NK-92 (cell line): ENCODE results near the gene COL24A1.
"Not testable (repeated sequence)": the region's sequence is repeated elsewhere in the genome, so short reads cannot be mapped to it uniquely, and the experiment has no call there.

ENCODE experiments used
- DNase-seq: peaks from one replicate; lab custom pipeline; 2025; ENCODE audit not compliant: unreplicated experiment; lab: John Stamatoyannopoulos, UW

COL24A1 gene

GRCh38 chr1:85822696-85823095, 333.9 kb downstream of the COL24A1 start:
- no peak for DNase-seq

GRCh38 chr1:85818371-85818770, 338.2 kb downstream of the COL24A1 start:
- DNase-seq = no peak

DNA sequence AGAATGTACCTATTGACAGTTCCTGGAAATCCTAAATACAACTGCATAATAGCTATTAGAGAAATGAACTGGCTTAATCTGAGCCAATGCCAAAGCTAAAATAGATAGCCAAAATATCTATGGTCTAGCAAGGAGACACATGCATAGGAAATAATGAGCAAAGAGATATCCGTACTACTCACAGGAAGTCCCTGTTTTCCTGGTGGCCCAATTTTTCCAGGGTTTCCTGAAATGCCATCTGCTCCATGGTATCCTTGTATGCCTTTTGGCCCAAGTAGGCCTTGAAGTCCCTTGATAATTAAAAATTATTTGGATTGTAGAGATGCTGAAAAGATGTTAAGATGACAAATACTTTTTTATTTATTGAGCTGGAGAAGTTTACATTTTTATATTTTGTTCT, 340.0 kb downstream of the COL24A1 start:
- DNase-seq = no peak

DNA sequence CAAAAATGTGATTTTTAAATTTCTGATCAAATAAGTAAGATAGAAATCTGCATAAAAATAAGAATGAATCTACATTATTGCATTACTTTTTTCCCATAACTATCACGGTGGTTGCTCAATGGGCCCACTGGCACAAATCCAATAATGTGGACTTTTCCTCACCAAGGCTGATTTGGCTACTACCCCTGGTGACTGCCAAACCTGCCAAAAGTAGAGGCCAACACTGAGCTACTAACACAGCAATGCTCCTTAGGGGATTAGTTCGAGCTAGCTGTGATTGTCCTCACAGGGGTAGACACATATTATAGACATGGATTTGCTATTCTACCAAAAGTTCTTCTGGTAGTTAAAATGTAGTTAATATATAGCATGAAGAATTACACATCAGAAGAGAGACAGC, 340.7 kb downstream of the COL24A1 start:
- no peak for DNase-seq

- no peak for DNase-seq
Observed at GRCh38 chr1:85806236-85806965, 350.2 kb downstream of the COL24A1 start.

GRCh38 chr1:85801520-85801919, 355.1 kb downstream of the COL24A1 start:
- DNase-seq = no peak

DNA sequence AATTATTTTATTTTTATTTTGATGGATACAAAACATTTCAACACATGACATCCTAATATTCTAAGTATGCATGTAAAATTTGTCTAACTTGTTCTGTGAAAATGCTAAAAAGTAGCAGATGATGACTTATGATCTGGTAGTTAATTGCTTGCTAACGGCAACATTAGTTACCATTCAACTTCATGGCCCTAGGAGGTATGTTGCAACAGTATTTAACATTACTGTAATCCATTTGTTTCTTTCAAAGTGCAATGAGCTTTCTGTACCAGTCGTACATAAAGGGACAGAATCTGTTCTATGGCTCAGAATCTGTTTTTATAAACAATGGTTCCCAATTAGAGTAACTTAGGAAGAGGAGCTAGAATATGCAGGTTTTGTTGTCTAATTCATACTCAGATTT, 356.8 kb downstream of the COL24A1 start:
- DNase-seq = no peak

GRCh38 chr1:85798419-85798818, 358.2 kb downstream of the COL24A1 start:
- no peak for DNase-seq

DNA sequence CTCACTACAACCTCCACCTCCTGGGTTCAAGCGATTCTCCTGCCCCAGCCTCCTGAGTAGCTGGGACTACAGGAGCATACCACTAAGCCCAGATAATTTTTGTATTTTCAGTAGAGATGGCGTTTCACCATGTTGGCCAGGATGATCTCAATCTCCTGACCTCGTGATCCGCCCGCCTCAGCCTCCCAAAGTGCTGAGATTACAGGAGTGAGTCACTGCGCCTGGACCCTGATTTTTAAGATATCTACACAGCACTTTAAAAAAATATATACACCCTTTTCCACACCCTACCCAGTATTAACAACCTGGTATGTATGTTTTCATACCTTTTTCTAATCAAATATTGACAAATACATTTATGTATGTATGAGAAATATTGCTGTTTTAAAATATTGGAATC, 379.6 kb downstream of the COL24A1 start:
- DNase-seq = not testable (repeated sequence)

- DNase-seq = no peak
Observed at GRCh38 chr1:85762804-85763203, 393.8 kb downstream of the COL24A1 start.

GRCh38 chr1:85756864-85757263, 399.7 kb downstream of the COL24A1 start:
- DNase-seq = no peak

- DNase-seq = no peak
Observed at GRCh38 chr1:85748120-85748519, 408.5 kb downstream of the COL24A1 start.

GRCh38 chr1:85746777-85747176, 409.8 kb downstream of the COL24A1 start:
- no peak for DNase-seq

DNA sequence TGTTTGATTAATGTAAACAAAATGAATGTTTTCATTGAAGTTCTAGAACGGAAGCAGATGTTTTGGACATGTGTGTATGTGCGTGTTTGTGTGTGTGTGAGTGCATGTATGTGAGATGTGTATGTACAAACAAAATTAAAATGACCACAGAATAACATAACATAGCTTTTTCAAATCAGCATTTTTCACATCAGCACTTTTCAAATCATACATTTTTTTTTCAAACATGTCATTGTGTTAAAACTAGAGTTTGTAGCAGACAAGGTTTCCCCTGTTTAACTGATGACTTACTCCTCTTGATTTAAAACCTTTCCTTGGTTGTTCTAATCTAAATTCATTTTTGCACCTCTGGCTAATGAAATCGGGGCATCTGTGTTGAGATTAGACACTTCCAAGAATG, 412.8 kb downstream of the COL24A1 start:
- no peak for DNase-seq

DNA sequence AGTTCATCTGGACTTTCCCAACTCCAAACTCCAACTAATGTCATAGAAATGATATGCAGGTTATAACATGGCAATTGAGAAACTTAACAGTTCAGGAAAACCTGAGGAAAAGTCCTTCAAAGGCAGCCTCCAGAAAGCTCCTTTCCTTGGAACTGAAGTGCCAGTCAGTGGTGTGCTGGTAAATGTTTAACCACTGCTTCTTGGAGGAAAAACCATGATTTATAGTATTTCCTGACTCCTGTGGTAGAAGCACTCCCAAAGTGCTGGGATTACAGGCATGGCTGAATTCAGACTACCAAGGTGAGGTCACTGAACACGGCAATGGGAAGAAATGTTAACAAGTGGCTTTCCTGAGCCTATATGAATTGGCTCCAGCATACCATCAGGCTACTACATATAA, 421.6 kb downstream of the COL24A1 start:
- no peak for DNase-seq

DNA sequence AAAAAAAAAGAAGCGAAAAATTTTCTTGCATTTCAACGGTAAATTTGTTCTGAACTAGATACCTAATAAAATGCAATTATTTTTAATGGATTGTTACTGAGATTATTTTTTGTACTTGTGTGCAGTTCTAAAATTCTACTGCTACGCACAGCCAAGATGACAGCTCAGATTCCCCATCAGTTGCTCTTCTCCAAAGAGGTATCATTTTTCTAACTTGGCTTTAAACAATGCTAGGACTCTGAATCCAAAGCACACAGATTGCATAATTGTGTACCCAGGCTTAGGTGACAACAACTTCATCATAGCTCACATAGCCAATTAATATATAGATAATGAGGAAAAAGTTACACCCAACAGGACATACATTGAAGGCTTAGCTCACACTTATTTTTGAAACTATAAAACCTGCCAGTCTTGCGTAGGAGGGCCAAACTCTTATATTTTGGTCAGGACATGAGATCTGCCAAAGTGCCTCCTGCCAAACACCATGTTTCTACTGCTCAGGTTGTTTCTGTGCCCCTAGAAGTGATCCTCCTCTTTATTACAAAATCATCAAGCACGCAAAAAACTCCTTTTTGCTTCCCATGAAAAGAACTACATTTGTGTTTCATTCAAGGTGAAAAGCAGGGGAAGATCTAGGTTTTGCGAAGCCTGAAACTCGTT, 437.8 kb downstream of the COL24A1 start:
- no peak for DNase-seq

DNA sequence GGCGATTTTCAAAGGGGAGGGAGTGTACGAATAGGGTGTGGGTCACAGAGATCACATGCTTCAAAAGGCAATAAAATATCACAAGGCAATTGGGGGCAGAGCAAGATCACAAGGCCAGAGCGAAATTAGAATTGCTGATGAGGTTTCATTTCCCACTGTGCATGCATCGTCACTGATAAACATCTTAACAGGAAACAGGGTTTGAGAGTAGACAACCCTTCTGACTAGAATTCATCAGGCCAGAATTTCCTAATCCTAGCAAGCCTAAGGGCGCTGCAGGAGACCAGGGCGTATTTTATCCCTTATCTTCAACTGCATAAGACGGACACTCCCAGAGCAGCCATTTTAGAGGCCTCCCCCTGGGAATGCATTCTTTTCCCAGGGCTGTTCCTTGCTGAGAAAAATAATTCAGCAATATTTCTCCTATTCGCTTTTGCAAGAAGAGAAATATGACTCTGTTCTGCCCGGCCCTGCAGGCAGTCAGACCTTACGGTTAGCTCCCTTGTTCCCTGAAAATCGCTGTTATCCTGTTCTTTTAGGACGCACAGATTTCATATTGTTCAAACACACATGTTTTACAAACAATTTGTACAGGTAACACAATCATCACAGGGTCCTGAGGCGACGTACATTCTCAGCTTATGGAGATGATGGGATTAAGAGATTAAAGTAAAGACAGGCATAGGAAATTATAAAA, 442.0 kb downstream of the COL24A1 start:
- not testable (repeated sequence) for DNase-seq

DNA sequence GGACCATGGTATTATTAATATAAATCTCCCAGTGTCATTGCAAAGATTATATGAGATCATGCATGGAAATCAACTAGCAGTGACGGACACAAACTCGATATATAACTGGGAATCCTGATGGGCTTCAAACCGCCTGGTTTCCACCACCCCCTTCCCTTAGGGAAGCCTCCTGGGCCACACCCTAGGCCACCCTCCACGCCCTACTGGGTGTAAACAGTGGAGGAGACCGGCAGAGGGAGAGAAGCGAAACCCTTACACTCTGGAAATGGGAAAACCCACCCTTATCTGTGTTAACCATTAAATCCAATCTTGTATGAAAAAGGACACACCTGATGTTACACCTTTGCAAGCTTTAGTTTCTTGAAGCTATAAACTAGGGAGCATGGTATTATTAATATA, 447.7 kb downstream of the COL24A1 start:
- DNase-seq = no peak

DNA sequence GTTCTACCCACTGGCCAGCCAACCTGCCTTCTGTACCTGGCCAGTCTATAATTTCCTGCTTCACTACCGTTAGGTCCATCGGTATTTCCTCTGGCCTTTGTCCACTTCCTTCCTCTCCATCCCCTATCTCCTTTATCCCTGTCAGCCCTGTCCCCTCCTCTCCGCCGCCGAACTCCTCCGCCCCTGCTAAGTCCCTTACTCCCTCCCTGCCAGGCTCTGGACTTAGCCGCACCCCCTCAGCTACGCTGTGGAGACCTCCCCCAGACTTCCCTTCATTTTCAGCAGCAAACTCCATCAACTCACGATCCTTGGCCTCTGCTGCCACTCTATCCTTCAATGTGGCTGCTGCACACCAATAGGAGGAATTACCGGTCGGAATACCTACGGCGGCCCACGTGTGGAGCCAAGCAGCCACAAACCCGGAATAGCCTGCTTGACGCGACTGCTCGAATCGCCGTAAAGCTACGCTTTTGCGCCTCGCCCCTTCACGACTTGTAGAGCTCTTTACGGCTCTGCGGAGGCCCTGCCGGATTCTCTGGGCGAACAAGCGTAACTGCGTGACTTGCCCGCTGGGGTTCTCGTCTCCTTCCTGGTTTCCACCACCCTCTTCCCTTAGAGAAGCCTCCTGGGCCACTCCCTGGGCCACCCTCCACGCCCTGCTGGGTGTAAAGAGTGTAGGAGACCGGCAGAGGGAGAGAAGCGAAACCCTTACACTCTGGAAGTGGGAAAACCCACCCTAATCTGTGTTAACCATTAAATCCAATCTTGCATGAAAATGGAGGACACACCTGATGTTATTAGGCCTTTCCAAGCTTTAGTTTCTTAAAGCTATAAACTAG, 448.4 kb downstream of the COL24A1 start, which contains the start of gene ZNHIT6:
ZNHIT6 (minus strand) TSS at position 444 of the 839 bp plus-strand sequence; CDS start at position 295, 149 bp downstream.
- DNase-seq = peak; percentile 16

- no peak for DNase-seq
Observed at GRCh38 chr1:85707267-85707989, 449.1 kb downstream of the COL24A1 start.
